GM18951 (cell line): ENCODE measurements around the gene CHN1.

ENCODE experiments used
- POLR2A ChIP-seq: IDR thresholded peaks from 4 replicates; pipeline ENCODE4 v1.6.1; 2011; ENCODE audit warnings: mild to moderate bottlenecking; ENCODE audit not compliant: insufficient read length, insufficient read depth; ENCODE audit errors: extremely low read depth
- in situ Hi-C: fragments of 300-500 bp; cut with MboI; formaldehyde crosslinking; loops from one replicate; pipeline ENCODE4 v1.12.0; 2022; ENCODE audit warnings: low sequenced_read_pairs, mixed read lengths, inconsistent platforms; ENCODE audit not compliant: unreplicated experiment

CHN1 gene

DNA sequence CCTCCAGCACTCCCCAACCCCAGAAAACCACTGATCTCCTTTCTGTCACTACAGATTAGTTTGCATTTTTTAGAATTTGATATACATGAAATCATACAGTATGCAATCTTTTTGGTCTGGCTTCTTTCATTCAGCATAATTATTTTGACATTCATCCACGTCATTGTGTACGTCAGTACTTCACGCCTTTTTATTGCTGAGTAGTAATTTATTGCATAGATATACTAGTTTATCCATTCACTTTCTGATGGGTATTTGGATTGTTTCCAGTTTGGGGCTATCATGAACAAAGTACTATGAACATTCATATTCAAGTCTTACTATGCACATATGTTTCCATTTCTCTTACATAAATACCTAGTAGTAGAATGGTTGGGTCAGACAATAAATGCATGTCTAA is 20.1 kb upstream of the CHN1 start:
- TF ChIP-seq POLR2A: no peak
- in situ Hi-C loops: no loop called here

DNA sequence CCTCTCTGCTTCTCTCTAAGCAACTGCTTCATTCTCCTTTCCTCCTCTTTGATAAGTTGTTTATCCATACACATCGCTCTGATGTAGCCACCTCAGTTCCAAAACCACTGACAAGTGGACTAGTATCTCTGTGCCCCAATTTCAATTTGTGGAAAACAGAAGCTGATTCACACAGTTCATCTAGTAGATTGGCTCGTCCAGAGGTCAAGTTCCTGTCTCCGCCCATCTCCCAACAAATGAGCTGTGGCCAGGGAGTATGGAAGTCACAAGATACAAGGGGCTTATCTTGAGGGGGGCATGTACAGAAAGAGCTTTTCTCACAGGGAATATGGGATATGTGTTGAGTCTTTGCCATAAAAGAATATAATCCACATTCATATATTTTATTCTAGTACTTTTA is 17.7 kb upstream of the CHN1 start:
- no peak for TF ChIP-seq POLR2A
- in situ Hi-C loops: no loop called here

DNA sequence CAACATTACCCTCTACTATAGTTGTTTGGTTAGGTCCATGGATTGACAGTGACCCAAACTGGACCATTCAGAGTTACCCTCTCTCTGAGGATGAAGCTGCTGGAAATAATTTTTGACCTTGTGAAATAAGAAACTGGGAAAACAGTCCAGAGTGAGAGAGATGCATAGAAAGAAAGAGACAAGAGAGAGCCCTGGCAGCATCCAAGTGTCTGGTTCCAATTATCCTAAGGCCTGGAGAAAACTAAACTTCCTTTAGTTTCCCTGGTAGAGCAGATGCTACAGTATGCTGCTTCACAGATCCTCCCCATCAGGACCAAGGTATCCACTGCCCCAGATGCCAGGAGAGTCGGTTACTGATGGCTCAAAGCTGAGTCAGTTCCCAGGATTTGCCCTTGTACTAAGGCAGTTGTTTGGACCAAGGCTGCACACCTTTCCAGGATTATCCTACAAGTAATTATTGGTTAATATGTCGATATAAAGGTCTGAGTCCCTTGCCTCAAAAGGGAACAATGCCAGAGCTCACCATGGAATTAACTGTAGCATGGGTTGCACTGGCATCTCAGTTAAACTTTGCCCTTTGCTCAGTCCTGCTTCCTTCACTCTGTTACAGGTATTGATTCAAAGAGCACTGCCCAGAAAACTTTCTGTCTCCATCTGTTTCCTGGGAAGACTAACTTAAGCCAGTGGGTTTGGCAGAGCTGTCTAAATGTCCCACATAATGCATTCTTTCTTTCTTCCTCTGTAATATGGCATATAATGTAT is 14.6 kb upstream of the CHN1 start:
- no peak for TF ChIP-seq POLR2A
- in situ Hi-C loops: no loop called here

- in situ Hi-C loops: no loop called here
- no peak for TF ChIP-seq POLR2A
Observed at GRCh38 chr2:175017618-175018414, 12.6 kb upstream of the CHN1 start.

DNA sequence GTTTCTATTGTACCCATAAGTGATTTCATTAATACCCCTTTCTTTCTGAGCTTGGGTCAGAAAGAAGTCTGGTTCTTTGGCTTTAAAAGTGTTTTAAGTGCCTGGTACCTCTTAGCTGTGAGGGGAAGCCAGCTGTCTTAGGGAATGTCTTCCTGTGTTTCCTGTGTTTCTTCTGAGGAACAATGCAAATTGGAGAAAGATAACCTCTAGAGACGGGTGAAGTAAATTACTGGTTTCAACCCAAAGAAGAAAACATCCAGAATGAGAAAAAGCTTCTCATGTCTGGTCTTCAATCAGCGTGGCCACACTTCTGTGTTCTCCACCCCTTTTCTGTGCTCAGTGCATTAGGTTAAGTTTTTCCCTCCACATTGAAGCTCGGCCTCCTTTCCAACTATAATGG is 10.2 kb upstream of the CHN1 start:
- TF ChIP-seq POLR2A: no peak
- in situ Hi-C loops: no loop called here

DNA sequence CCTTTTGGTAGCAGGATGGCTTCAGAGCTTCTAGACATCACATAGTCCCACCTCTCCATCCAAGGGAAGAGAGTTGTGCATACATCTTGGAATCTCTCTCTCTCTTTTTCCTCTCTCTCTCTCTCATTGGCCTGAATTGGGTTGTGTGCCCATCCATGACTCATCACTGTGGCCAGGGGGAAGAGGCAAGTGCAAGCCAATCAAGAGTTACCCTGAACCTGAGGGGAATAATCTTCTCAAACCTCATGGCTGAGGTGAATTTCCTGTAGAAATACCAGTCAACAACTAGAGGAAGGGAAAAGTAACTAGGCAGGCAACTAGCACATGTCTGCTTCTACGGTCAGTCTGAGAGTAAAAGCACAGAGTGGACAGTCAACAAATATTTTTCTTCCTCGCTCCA is 7.3 kb upstream of the CHN1 start:
- TF ChIP-seq POLR2A: no peak
- in situ Hi-C loops: no loop called here

DNA sequence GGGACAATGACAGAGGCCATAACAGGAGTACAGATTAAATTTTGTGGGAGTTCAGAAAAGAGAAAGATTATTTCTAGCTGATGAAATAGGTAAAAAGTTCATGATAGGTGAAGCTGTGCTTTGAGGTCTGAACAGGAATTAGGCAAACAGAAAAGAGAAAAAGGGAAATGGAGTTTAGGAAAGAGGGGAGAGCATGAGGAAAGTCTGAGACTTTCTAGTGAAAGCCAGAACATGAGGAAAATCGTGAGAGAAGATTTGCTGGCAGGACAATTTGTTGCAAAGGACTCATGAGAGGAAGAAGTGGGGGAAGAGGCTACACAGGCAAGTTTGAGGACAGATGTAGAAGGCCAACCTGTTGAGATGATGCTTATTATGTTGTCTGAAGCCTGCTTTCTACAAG is 6.3 kb upstream of the CHN1 start:
- in situ Hi-C loops: no loop called here

GRCh38 chr2:175010848-175011254 is 5.7 kb upstream of the CHN1 start:
- no peak for TF ChIP-seq POLR2A
- in situ Hi-C loops: no loop called here

More for the DNA sequence above, 6.3 kb upstream of the CHN1 start:
- TF ChIP-seq POLR2A: no peak

GRCh38 chr2:175009917-175010621 is 4.9 kb upstream of the CHN1 start:
- in situ Hi-C loops: no loop called here

DNA sequence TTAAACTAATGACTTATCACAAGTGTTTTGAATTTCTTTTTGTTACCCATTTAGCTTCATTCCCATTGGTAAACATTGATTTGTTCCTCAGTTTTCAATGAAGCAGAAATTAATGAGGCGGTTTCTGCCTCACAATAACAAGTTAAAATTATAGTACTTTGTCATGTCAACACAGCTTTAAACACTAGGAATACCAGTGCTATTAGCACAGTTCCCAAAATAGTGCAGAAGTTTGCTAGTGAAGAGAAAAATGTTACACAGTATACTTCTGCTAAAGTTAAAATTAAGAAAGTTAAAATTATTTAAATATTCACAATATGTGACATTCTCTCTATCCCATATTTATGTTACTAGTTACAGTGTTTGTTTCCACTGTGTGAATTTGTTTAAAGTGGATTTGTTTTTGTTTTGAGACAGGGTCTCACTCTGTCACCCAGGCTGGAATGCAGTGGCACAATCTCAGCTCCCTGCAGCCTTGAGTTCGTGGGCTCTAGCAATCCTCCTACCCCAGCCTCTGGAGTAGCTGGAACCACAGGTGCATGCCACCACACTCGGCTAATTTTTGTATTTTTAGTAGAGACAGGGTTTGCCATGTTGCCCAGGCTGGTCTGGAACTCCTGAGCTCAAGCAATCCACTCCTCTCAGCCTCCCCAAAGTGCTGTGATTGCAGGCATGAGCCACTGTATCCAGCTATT is 3.8 kb upstream of the CHN1 start:
- no peak for TF ChIP-seq POLR2A
- in situ Hi-C loops: no loop called here

More at GRCh38 chr2:175009917-175010621, 4.9 kb upstream of the CHN1 start:
- no peak for TF ChIP-seq POLR2A

DNA sequence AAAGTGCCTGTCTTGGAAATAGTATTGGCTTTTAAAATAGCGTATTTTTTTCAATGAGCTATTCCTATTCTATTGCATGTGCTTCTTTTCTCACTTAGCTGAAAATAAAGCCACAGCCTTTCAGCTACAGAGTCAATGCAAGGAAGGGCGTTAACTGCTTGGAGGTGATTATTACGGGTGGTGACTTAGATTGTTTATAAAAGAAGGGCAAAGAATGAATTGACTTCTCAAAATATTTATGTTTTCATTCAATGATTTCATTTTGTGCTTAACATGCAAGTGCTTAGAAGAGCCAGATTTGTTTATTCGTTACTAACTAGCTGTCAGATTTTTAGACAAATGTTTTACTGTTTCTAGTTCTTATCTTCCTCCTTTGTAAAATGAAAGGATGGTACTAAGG is 2.8 kb upstream of the CHN1 start:
- TF ChIP-seq POLR2A: no peak
- in situ Hi-C loops: no loop called here

GRCh38 chr2:175007510-175007909 is 2.3 kb upstream of the CHN1 start:
- in situ Hi-C loops: no loop called here

DNA sequence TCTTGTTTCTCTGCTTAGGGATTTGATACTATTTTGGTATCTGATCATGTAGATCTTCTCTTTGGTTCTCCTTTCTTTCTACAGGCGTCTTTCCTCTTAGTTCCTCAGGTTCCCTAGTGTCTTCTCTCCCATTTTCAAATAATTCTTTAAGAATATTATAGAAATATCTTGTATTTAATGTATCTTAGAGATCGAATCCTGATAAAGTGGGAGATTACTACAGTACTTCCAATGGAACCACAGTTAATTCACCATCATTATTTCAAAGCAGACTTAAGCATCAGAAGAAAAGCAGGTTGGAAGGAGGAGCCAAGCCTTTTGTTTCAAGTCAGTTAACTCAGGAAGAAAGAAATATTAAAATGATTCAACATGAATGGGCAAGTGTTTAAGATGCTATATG is 1.1 kb upstream of the CHN1 start:
- no peak for TF ChIP-seq POLR2A
- in situ Hi-C loops: no loop called here

More at GRCh38 chr2:175007510-175007909, 2.3 kb upstream of the CHN1 start:
- TF ChIP-seq POLR2A: no peak

GRCh38 chr2:175005733-175006264 is 618 bp upstream of the CHN1 start:
- no peak for TF ChIP-seq POLR2A
- in situ Hi-C loops: no loop called here
